IMR-90 (cell line): ENCODE results near the gene CDH13. TPM values are rescaled to one million over a fixed set of nuclear protein-coding genes. Genes with fewer than 3 reads are reported as not detected.

Source experiments
- ATAC-seq: fragments of 200-7000 bp; cut with Tn5 transposase; 2 replicates; pipeline ENCODE4 v1.9.1; 2020; ENCODE audit warnings: low read depth, mild to moderate bottlenecking, moderate library complexity
- BruUV-seq: library from RNA; stranded (reverse); fragments of 400-500 nt; replicated peaks from 2 replicates; lab custom pipeline; 2021; lab: Mats Ljungman, UMichigan
- CTCF ChIA-PET: fragments of 300-600 bp; formaldehyde crosslinking; extraction: SDS; loops from one replicate; lab custom pipeline; 2021; ENCODE audit warnings: antibody characterized with exemption; lab: Yijun Ruan, JAX
- POLR2A ChIA-PET: fragments of 300-600 bp; sonication (Branson Sonifier 250); formaldehyde crosslinking; loops from one replicate; lab custom pipeline; 2022; ENCODE audit warnings: antibody characterized with exemption; ENCODE audit not compliant: unreplicated experiment; lab: Charles Lee
- DNase-seq: peaks from one replicate; pipeline ENCODE4 v3.0.0; 2013
- H2AFZ ChIP-seq: replicated peaks from 2 replicates; pipeline ENCODE3; 2013; ENCODE audit warnings: low read length, mild to moderate bottlenecking; ENCODE audit not compliant: poor library complexity
- H2AK5ac ChIP-seq: 2 replicates; pipeline ENCODE4 v1.6.1; 2013; ENCODE audit warnings: low read depth, low read length, inconsistent platforms
- H2AK9ac ChIP-seq: replicated peaks from 2 replicates; pipeline ENCODE3; 2013; ENCODE audit warnings: mild to moderate bottlenecking, low read depth, low read length, moderate library complexity; ENCODE audit not compliant: poor library complexity
- H2BK120ac ChIP-seq: 2 replicates; pipeline ENCODE4 v1.6.1; 2013; ENCODE audit warnings: low read depth, low read length, inconsistent platforms
- H2BK15ac ChIP-seq: 3 replicates; pipeline ENCODE4 v1.6.1; 2013; ENCODE audit warnings: low read depth, low read length, inconsistent platforms
- H2BK20ac ChIP-seq: 2 replicates; pipeline ENCODE4 v1.6.1; 2013; ENCODE audit warnings: low read depth, mild to moderate bottlenecking, inconsistent platforms, low read length, moderate library complexity
- H2BK5ac ChIP-seq: 2 replicates; pipeline ENCODE4 v1.6.1; 2013; ENCODE audit warnings: mild to moderate bottlenecking, low read depth, low read length, inconsistent platforms; ENCODE audit not compliant: poor library complexity, severe bottlenecking
- H3K14ac ChIP-seq: replicated peaks from 2 replicates; pipeline ENCODE4 v1.6.1; 2013; ENCODE audit warnings: low read depth, low read length, inconsistent platforms
- H3K18ac ChIP-seq: 2 replicates; pipeline ENCODE4 v1.6.1; 2013; ENCODE audit warnings: low read depth, low read length, control low read depth
- H3K23ac ChIP-seq: 2 replicates; pipeline ENCODE4 v1.6.1; 2013; ENCODE audit warnings: low read depth, low read length, inconsistent platforms
- H3K27ac ChIP-seq: 2 replicates; pipeline ENCODE4 v1.5.1; 2013; ENCODE audit warnings: mild to moderate bottlenecking, control low read depth, low read length; ENCODE audit not compliant: insufficient read depth
- H3K27me3 ChIP-seq: 2 replicates; pipeline ENCODE4 v1.6.1; 2013; ENCODE audit warnings: low read length; ENCODE audit not compliant: control insufficient read depth, insufficient read depth
- H3K36me3 ChIP-seq: 2 replicates; pipeline ENCODE4 v1.6.1; 2013; ENCODE audit warnings: low read length, mixed read lengths; ENCODE audit not compliant: control insufficient read depth, insufficient read depth
- H3K4ac ChIP-seq: 2 replicates; pipeline ENCODE4 v1.6.1; 2013; ENCODE audit warnings: low read depth, low read length, inconsistent platforms
- H3K4me1 ChIP-seq: 2 replicates; pipeline ENCODE4 v1.6.1; 2013; ENCODE audit warnings: low read length, mixed read lengths; ENCODE audit not compliant: control insufficient read depth, insufficient read depth
- H3K4me2 ChIP-seq: 2 replicates; pipeline ENCODE4 v1.6.1; 2013; ENCODE audit warnings: low read depth, mild to moderate bottlenecking, control low read depth, low read length, moderate library complexity
- H3K4me3 ChIP-seq: 2 replicates; pipeline ENCODE4 v1.5.1; 2013; ENCODE audit warnings: low read depth, mild to moderate bottlenecking, control low read depth, low read length, moderate library complexity; ENCODE audit not compliant: insufficient read depth
- H3K56ac ChIP-seq: 2 replicates; pipeline ENCODE4 v1.6.1; 2013; ENCODE audit warnings: low read length, inconsistent platforms; ENCODE audit not compliant: insufficient read depth; ENCODE audit errors: extremely low read depth
- H3K79me1 ChIP-seq, 2 experiments: 2 replicates each; pipeline ENCODE4 v1.6.1; 2013; ENCODE audit warnings: low read length in 2 of 2, inconsistent platforms in 1 of 2, low read depth in 1 of 2
- H3K9ac ChIP-seq: 2 replicates; pipeline ENCODE4 v1.6.1; 2013; ENCODE audit warnings: low read depth, low read length, control low read depth
- H3K9me1 ChIP-seq: 2 replicates; pipeline ENCODE4 v1.6.1; 2013; ENCODE audit warnings: low read length, inconsistent platforms; ENCODE audit not compliant: insufficient read depth
- H3K9me3 ChIP-seq: 2 replicates; pipeline ENCODE4 v1.6.1; 2013; ENCODE audit warnings: low read length; ENCODE audit not compliant: control insufficient read depth, insufficient read depth
- H4K20me1 ChIP-seq: 2 replicates; pipeline ENCODE4 v1.6.1; 2013; ENCODE audit warnings: low read length, inconsistent platforms; ENCODE audit not compliant: insufficient read depth
- H4K5ac ChIP-seq: 2 replicates; pipeline ENCODE4 v1.6.1; 2013; ENCODE audit warnings: mild to moderate bottlenecking, low read depth, low read length, control low read depth
- H4K8ac ChIP-seq, 2 experiments: 2 replicates each; pipeline ENCODE4 v1.6.1; 2013; ENCODE audit warnings: low read depth in 2 of 2, low read length in 2 of 2, control low read depth in 1 of 2, inconsistent platforms in 1 of 2
- H4K91ac ChIP-seq: 2 replicates; pipeline ENCODE4 v1.6.1; 2013; ENCODE audit warnings: low read depth, low read length, inconsistent platforms; ENCODE audit not compliant: insufficient read depth
- BHLHE40 ChIP-seq: fragments of 150-350 bp; IDR thresholded peaks from 2 replicates; pipeline ENCODE4 v1.6.1; 2016; ENCODE audit warnings: mild to moderate bottlenecking, low read depth, low read length
- MAZ ChIP-seq: IDR thresholded peaks from 2 replicates; pipeline ENCODE4 v1.6.1; 2012; ENCODE audit warnings: low read depth, mild to moderate bottlenecking, low read length, improper control_type of control experiment, moderate library complexity, borderline replicate concordance
- NFE2L2 ChIP-seq: fragments of 150-350 bp; IDR thresholded peaks from 2 replicates; pipeline ENCODE4 v1.6.1; 2016; ENCODE audit warnings: low read depth, mild to moderate bottlenecking, low read length
- POLR2A ChIP-seq: IDR thresholded peaks from 2 replicates; pipeline ENCODE4 v1.6.1; 2012; ENCODE audit warnings: mild to moderate bottlenecking, low read depth, low read length
- RCOR1 ChIP-seq: IDR thresholded peaks from 2 replicates; pipeline ENCODE4 v1.6.1; 2012; ENCODE audit warnings: mild to moderate bottlenecking, low read length, improper control_type of control experiment; ENCODE audit not compliant: insufficient replicate concordance
- WGBS, 2 experiments: methylation state at CpG; one replicate each; pipeline versions ENCODE4 v1.1.5 to v1.1.7; 2013; ENCODE audit warnings: missing lambda C conversion rate in 2 of 2; ENCODE audit not compliant: insufficient read length in 1 of 2; ENCODE audit errors: extremely low coverage in 2 of 2; 5-methylcytosine and 5-hydroxymethylcytosine counted together
- dilution Hi-C: fragments of 300-500 bp; cut with HindIII; formaldehyde crosslinking; loops from one replicate; pipeline ENCODE4 v1.14.3; 2018; ENCODE audit warnings: low sequenced_read_pairs; ENCODE audit not compliant: unreplicated experiment
- in situ Hi-C: fragments of 300-500 bp; cut with MboI; formaldehyde crosslinking; loops from 3 replicates; pipeline ENCODE4 v1.14.3; 2019; ENCODE audit warnings: low sequenced_read_pairs, inconsistent platforms, mixed read lengths
- intact Hi-C: fragments of 100-400 bp; cut with micrococcal nuclease; formaldehyde crosslinking; loops from 2 replicates; pipeline ENCODE4 v1.10.0; 2022
- polyA plus RNA-seq, 3 experiments: library from polyadenylated mRNA; depleted of rRNA; stranded (reverse); fragments of >200 nt; gene quantifications; 2 replicates each; pipeline ENCODE4 v1.2.3, GENCODE V29; 2012; ENCODE audit warnings: low replicate concordance in 1 of 3
- total RNA-seq: library from RNA; depleted of rRNA; stranded (reverse); fragments of >200 nt; gene quantifications from 2 replicates; pipeline ENCODE4 v1.2.3, GENCODE V29; 2012
- TF ChIP-seq, protein P1 (sequence below): conservative IDR thresholded peaks from 2 replicates; pipeline ENCODE4 v1.5.1; 2012; ENCODE audit warnings: mild to moderate bottlenecking, low read depth, low read length, improper control_type of control experiment

CDH13 gene
- total and polyA plus RNA-seq, 2 of the 4 experiments (the other 2 are of a cell fraction), result 61.6 to 74.7 TPM

GRCh38 chr16:83774066-83774465, 1147.3 kb downstream of the CDH13 start:
- ChIA-PET POLR2A (no interaction called here), CTCF (interaction anchor here (0.7 kb wide), 1 partner anchor 1884 kb away, joined by 4 read pairs; no protein-coding TSS in a partner anchor)
- Histone ChIP-seq H3K14ac (no peak overlapping the region), H3K56ac (no peak overlapping the region), H3K9me3 (no peaks in the 10 kb centered on the region), H3K23ac (no peak overlapping the region), H3K9me1 (0 out of 2 replicates have a peak, but pooled peaks cover 2% of the 10 kb centered on the region), H4K91ac (no peak overlapping the region), H4K5ac (no peak overlapping the region), H3K4me2 (no peak overlapping the region), H3K79me1 (no peaks in the 10 kb centered on the region), H3K4me1 (no peaks in the 10 kb centered on the region), H3K18ac (no peak overlapping the region), H2BK15ac (no peak overlapping the region), H2BK120ac (no peak overlapping the region), H2BK5ac (no peak overlapping the region), H2AK5ac (no peak overlapping the region), H3K4me3 (no peak overlapping the region), H3K9ac (no peak overlapping the region), H4K8ac (no peak overlapping the region), H2AFZ (no peak overlapping the region), H3K27ac (no peak overlapping the region), H3K36me3 (no peaks in the 10 kb centered on the region), H4K20me1 (no peaks in the 10 kb centered on the region), H2AK9ac (no peak overlapping the region), H3K27me3 (no peaks in the 10 kb centered on the region), H2BK20ac (no peak overlapping the region), H3K4ac (no peak overlapping the region)
- WGBS, 2 experiments, result no CpG with 5 or more reads among the region's 4 CpGs
- ATAC-seq (no peak), DNase-seq (no peak)
- no peak for TF ChIP-seq BHLHE40
- TF ChIP-seq, protein P1, sequence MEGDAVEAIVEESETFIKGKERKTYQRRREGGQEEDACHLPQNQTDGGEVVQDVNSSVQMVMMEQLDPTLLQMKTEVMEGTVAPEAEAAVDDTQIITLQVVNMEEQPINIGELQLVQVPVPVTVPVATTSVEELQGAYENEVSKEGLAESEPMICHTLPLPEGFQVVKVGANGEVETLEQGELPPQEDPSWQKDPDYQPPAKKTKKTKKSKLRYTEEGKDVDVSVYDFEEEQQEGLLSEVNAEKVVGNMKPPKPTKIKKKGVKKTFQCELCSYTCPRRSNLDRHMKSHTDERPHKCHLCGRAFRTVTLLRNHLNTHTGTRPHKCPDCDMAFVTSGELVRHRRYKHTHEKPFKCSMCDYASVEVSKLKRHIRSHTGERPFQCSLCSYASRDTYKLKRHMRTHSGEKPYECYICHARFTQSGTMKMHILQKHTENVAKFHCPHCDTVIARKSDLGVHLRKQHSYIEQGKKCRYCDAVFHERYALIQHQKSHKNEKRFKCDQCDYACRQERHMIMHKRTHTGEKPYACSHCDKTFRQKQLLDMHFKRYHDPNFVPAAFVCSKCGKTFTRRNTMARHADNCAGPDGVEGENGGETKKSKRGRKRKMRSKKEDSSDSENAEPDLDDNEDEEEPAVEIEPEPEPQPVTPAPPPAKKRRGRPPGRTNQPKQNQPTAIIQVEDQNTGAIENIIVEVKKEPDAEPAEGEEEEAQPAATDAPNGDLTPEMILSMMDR, result no peak
- no peak for TF ChIP-seq RCOR1
- no peak for TF ChIP-seq NFE2L2
- TF ChIP-seq MAZ, result no peak
- TF ChIP-seq POLR2A, result no peak
- BruUV-seq, result no TSS peak
- intact Hi-C loops (no loop called here), dilution Hi-C loops (no loop called here), in situ Hi-C loops (no loop called here)
